Osteoblast (primary cell): Measurements from ENCODE around the gene IARS2. TPM values are rescaled to one million over a fixed set of nuclear protein-coding genes. Genes with fewer than 3 reads are reported as not detected.
"Not testable (repeated sequence)": the region's sequence is repeated elsewhere in the genome, so short reads cannot be mapped to it uniquely, and the experiment has no call there.

Experiments
- DNase-seq: peaks from one replicate; pipeline ENCODE4 v3.0.0; 2011; ENCODE audit warnings: low spot score, mixed read lengths; ENCODE audit not compliant: insufficient read length; ENCODE audit errors: missing footprints
- H2AFZ ChIP-seq: 2 replicates; pipeline ENCODE4 v1.6.0; 2011; ENCODE audit warnings: mild to moderate bottlenecking, low read length
- H3K27ac ChIP-seq: 2 replicates; pipeline ENCODE4 v1.5.1; 2011; ENCODE audit warnings: mild to moderate bottlenecking, low read depth, low read length, moderate library complexity
- H3K27me3 ChIP-seq: 2 replicates; pipeline ENCODE4 v1.6.0; 2012; ENCODE audit warnings: mild to moderate bottlenecking, control low read depth, inconsistent platforms, low read length, moderate library complexity; ENCODE audit not compliant: insufficient read depth
- H3K36me3 ChIP-seq: 2 replicates; pipeline ENCODE4 v1.5.1; 2011; ENCODE audit warnings: mild to moderate bottlenecking, low read length, control low read depth, moderate library complexity; ENCODE audit not compliant: insufficient read depth
- H3K4me1 ChIP-seq: 2 replicates; pipeline ENCODE4 v1.5.1; 2011; ENCODE audit warnings: mild to moderate bottlenecking, low read length, control low read depth, moderate library complexity; ENCODE audit not compliant: insufficient read depth
- H3K4me2 ChIP-seq: 2 replicates; pipeline ENCODE4 v1.6.0; 2011; ENCODE audit warnings: mild to moderate bottlenecking, low read length; ENCODE audit not compliant: insufficient read depth
- H3K4me3 ChIP-seq: fragments of 200-600 bp; sonication (generic); 3 replicates; pipeline ENCODE4 v1.5.1; 2012; ENCODE audit warnings: mild to moderate bottlenecking, low read length, inconsistent platforms; ENCODE audit not compliant: insufficient read depth
- H3K79me2 ChIP-seq: 2 replicates; pipeline ENCODE4 v1.6.0; 2012; ENCODE audit warnings: mild to moderate bottlenecking, low read length, control low read depth, inconsistent platforms; ENCODE audit not compliant: insufficient read depth
- H3K9me3 ChIP-seq: 2 replicates; pipeline ENCODE4 v1.5.1; 2011; ENCODE audit warnings: low read depth, low read length, control low read depth
- H4K20me1 ChIP-seq: 2 replicates; pipeline ENCODE4 v1.6.0; 2012; ENCODE audit warnings: mild to moderate bottlenecking, low read length, control low read depth; ENCODE audit not compliant: insufficient read depth
- total RNA-seq: library from RNA; depleted of rRNA; stranded (reverse); fragments of >200 nt; gene quantifications from 2 replicates; pipeline ENCODE4 v1.2.3, GENCODE V29; 2012
- TF ChIP-seq, protein P1 (sequence below): IDR thresholded peaks from 2 replicates; pipeline ENCODE4 v1.5.1; 2011; ENCODE audit warnings: mild to moderate bottlenecking, low read depth, low read length, moderate library complexity; ENCODE audit errors: extremely low read depth

The IARS2 gene
- total RNA-seq, 1 donor, result 79.3 TPM

DNA sequence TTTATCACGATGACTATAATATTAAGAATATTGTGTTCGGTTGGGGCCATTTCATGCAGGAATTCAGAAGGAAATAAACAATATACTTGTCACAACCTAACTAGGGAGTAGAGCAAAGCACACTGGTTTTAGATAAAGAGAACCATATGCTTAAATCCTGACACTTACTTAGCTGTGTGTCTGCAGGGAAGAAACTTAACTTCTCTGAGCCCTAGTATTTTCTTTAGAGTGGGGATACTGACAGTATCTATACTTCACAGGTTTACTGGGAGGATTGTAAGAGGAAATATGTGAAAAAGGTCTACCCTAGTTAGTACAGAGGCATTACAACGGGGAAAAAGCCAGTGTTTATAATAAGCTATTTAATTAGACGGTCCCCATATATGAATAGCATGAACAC, 72.9 kb downstream of the IARS2 start:
- no peak overlapping the region for H3K4me2 ChIP-seq
- no peaks in the 10 kb centered on the region for H3K4me1 ChIP-seq
- TF ChIP-seq, protein P1, sequence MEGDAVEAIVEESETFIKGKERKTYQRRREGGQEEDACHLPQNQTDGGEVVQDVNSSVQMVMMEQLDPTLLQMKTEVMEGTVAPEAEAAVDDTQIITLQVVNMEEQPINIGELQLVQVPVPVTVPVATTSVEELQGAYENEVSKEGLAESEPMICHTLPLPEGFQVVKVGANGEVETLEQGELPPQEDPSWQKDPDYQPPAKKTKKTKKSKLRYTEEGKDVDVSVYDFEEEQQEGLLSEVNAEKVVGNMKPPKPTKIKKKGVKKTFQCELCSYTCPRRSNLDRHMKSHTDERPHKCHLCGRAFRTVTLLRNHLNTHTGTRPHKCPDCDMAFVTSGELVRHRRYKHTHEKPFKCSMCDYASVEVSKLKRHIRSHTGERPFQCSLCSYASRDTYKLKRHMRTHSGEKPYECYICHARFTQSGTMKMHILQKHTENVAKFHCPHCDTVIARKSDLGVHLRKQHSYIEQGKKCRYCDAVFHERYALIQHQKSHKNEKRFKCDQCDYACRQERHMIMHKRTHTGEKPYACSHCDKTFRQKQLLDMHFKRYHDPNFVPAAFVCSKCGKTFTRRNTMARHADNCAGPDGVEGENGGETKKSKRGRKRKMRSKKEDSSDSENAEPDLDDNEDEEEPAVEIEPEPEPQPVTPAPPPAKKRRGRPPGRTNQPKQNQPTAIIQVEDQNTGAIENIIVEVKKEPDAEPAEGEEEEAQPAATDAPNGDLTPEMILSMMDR, result no peak
- H3K79me2 ChIP-seq, result no peaks in the 10 kb centered on the region
- no peaks in the 10 kb centered on the region for H4K20me1 ChIP-seq
- peaks cover 57% of the 10 kb centered on the region for H3K36me3 ChIP-seq
- no peak overlapping the region for H2AFZ ChIP-seq
- no peak overlapping the region for H3K27ac ChIP-seq
- H3K9me3 ChIP-seq, result no peaks in the 10 kb centered on the region
- DNase-seq, result no peak
- H3K4me3 ChIP-seq, result no peak overlapping the region
- no peaks in the 10 kb centered on the region for H3K27me3 ChIP-seq

DNA sequence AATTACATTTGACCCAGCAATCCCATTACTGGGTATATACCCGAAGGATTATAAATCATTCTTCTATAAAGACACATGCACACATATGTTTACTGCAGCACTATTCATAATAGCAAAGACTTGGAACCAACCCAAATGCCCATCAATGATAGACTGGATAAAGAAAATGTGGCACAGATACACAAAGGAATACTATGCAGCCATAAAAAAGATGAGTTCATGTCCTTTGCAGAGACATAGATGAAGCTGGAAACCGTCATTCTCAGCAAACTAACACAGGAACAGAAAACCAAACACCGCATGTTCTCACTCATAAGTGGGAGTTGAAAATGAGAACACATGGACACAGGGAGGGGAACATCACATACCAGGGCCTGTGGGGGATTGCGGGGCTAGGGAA, 76.0 kb downstream of the IARS2 start:
- H4K20me1 ChIP-seq, H3K27me3 ChIP-seq, H3K9me3 ChIP-seq, H3K27ac ChIP-seq, H2AFZ ChIP-seq, H3K79me2 ChIP-seq, H3K4me3 ChIP-seq, H3K4me1 ChIP-seq, DNase-seq, H3K4me2 ChIP-seq: not testable (repeated sequence)
- peaks cover 61% of the 10 kb centered on the region for H3K36me3 ChIP-seq

DNA sequence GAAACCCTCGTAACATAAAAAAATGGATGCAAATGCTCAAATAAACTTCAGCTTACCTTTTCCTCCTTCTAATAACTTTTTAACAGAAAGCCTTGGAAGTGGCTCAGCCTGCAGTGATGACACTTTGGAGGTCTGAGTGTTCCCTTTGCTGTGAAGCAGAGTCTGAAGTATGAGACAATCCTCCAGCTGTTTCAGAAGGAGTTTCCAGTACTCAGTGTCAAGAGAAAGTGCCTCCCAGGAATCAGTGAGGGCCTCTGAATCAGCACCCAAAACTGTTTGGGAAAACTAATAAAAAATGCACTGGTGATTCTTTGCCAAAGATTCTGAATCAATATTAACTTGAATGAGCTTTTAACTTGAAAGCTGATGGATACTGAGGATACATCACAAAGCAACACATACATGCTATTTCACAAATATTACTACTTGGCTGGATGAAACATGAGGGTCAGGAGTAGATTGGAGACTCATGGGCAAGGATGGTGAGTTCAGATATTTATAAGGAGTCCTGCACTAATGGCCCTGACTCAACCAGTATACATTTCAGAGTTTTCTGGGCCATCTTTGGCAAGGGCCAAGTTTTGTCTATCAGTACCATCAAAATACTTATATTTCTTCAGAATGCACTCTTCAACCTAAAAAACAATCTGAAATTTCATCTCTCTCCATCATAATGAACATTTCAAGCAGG, 77.0 kb downstream of the IARS2 start:
- Histone ChIP-seq H3K27me3 (no peaks in the 10 kb centered on the region), H3K79me2 (peaks cover 3% of the 10 kb centered on the region), H4K20me1 (no peaks in the 10 kb centered on the region), H3K4me3 (no peak overlapping the region), H3K4me1 (no peaks in the 10 kb centered on the region), H3K27ac (no peak overlapping the region), H3K9me3 (no peaks in the 10 kb centered on the region), H2AFZ (no peak overlapping the region), H3K36me3 (peaks cover 52% of the 10 kb centered on the region), H3K4me2 (no peak overlapping the region)
- DNase-seq, result peak; percentile 63
- TF ChIP-seq, protein P1, result no peak

DNA sequence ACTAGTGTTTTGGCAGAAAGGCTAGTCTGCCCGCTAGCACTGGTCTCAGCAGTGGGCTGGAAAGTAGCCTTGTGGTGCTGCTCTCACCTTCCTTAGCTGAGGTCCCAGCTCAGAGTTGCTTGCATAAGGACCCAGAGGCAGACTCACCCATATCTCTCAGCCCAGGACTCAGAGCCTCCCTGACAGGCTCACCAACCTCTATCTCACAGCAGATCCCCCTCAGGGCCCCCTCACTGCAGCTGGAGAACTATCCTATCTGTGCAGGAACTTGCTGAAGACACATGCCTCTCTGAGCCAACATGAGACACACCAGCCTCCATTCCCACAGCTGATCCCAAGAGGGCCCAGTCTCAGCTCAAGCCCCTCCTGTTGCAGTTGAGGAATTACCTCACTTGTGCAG, 82.6 kb downstream of the IARS2 start:
- H3K4me2 ChIP-seq, result no peak overlapping the region
- H3K27me3 ChIP-seq, result no peaks in the 10 kb centered on the region
- H3K27ac ChIP-seq, result no peak overlapping the region
- H3K79me2 ChIP-seq, result peaks cover 30% of the 10 kb centered on the region
- H4K20me1 ChIP-seq, result no peaks in the 10 kb centered on the region
- H3K36me3 ChIP-seq, result peaks cover 23% of the 10 kb centered on the region
- H3K4me1 ChIP-seq, result no peaks in the 10 kb centered on the region
- TF ChIP-seq, protein P1, result no peak
- no peaks in the 10 kb centered on the region for H3K9me3 ChIP-seq
- DNase-seq, result no peak
- H3K4me3 ChIP-seq, result no peak overlapping the region
- no peak overlapping the region for H2AFZ ChIP-seq
